Kidney tubule cell (primary cell): ENCODE results near the gene CASZ1.

Source experiments
- DNase-seq: peaks from one replicate; pipeline ENCODE4 v3.0.0-alpha.2; 2018; ENCODE audit warnings: low spot score

CASZ1 gene

GRCh38 chr1:10599194-10599861, 197.1 kb downstream of the CASZ1 start:
- peak; percentile 94 for DNase-seq

- DNase-seq = peak; percentile 27
Observed at GRCh38 chr1:10598389-10598702, 198.1 kb downstream of the CASZ1 start.

- no peak for DNase-seq
Observed at GRCh38 chr1:10597492-10598388, 198.7 kb downstream of the CASZ1 start.

- no peak for DNase-seq
Observed at GRCh38 chr1:10596780-10597179, 199.7 kb downstream of the CASZ1 start.

DNA sequence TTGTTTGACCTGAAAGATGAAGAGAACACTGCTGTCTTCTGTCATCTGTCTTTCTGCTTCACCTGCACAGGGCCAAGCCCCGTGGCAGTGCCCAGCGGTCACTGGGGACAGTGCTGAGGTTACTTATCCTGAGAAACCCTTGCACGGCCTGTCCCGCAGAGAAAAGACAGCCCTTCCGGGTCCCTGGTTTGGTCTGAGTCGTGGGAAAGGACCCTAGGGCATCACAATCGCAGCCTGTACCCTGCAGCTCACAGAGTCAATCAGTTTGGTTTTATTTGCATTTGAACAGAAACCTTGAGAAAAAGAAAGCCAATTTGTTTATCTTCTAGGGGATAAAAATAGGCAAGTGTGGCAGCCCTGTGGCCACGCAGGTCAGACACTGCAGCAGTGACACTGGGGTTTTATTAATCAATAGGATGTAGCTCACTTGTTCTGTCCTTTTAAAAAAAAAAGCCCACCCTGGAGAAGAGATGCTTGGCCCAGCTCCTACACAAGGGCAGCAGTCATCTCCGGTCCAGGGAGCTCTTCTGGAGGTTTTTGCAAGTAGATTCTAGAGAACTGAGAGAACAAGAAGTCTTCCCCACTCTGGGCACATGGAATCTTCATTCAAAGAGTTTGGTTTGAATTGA, 201.7 kb downstream of the CASZ1 start:
- no peak for DNase-seq

GRCh38 chr1:10593750-10594149, 202.7 kb downstream of the CASZ1 start:
- DNase-seq = no peak

- DNase-seq = no peak
Observed at GRCh38 chr1:10592373-10592772, 204.1 kb downstream of the CASZ1 start.

GRCh38 chr1:10591010-10591409, 205.4 kb downstream of the CASZ1 start:
- DNase-seq = no peak

- no peak for DNase-seq
Observed at GRCh38 chr1:10589074-10589473, 207.4 kb downstream of the CASZ1 start.

DNA sequence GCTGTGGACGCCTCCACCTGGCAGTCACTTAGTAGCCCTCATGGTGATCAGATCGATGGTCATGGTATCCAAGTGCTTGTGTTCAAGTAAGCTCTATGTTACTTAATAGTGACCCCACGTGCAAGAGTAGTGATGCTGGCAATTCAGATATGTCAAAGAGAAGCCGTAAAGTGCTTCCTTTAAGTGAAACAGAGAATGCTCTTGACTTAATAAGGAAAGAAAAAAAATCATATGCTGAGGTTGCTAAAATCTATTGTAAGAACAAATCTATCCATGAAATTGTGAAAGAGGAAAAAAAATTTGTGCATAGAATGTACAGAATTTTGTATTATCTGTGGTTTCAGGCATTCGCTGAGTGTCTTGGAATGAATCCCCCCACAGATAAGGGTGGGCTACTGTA, 207.8 kb downstream of the CASZ1 start:
- DNase-seq = no peak
